HG02571 (cell line): ENCODE measurements around the gene C16orf87.
A peak's percentile ranks its signal among the peaks of the same experiment; 100 is the strongest.

Experiments
- ATAC-seq: cut with Tn5 transposase; IDR thresholded peaks from one replicate; pipeline ENCODE4 v1.9.1; 2021; ENCODE audit warnings: mild to moderate bottlenecking, moderate library complexity; ENCODE audit not compliant: unreplicated experiment

C16orf87 gene

DNA sequence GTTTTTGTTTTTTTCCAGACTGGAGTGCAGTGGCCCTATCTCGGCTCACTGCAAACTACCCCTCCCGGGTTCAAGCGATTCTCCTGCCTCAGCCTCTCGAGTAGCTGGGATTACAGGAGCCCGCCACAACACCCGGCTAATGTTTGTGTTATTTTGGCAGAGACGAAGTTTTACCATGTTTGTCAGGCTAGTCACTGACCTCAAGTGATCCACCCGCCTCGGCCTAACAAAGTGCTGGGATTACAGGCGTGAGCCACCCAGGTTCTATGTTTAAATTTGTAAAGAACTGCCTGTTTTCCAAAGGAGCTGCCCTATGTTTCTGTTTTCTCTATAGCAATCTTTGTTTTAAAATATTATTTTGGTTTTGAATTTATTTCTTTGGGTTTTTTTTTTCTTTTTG lies 13.8 kb upstream of the C16orf87 start:
- ATAC-seq: no peak

DNA sequence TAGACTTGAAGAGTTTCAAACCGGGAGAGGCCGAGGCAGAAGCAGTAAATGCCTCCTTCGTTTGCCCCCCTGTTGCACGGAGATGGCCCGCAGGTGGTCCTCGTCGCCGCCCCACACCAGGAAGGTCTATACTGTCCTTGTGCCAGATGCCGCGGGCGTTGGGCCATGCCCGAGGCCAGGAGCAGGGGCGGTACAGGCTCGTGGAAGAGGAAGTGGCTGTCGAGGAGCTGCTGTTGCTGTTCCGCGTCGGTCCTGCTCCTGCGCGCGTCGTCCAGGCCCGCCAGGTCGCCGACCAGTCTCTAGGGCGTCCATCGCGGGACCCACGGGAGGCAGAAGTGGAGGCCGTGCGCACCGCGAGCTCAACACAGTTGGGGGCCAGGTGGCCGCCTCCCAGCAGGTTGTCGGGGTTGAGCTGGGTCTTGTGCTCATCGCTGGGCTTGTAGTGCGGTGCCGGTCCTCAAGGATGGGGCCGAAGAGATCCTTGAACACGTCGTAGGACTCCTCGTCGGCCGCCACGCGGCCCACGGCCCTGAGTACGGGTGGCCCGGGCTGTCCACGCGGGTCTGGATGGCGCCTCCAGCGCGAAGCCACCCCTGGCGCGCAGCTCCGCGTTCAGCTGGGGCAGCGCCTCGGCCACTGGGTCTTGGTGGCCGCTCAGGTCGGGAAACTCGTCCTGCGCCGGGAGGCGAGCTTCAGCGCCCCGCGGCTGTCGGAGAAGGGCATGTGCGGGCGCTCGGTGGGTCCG lies 13.1 kb upstream of the C16orf87 start:
- no peak for ATAC-seq

DNA sequence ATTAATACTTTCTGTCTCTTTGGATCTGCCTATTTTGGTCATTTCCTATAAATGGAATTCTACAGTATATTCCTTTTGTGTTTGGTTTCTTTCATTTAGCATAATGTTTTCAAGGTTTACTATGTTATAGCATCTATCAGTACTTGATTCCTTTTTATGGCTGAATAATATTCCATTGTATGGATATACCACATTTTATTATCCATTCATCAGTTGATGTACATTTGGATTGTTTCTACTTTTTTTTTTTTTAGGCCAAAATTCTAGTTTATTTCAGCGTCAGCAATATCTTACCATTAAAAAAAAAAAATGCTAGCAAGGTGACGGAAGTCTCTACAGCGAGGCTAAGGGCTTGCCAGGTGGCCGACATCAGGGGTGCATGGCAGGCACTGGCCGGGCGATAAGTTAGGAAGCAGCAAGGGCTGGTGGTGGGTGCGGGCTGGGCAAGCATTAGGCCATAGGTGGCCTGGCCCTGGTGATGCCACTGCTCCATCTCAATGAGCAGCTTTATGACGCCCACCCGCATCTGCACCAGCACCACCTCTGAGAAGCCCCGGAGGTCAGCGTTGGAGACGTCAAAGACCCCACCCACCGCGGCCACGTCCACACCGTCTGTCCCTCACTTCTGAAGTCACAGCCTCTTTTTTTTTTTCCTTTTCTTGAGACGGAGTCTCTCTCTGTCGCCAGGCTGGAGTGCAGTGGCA lies 11.4 kb upstream of the C16orf87 start:
- no peak for ATAC-seq

DNA sequence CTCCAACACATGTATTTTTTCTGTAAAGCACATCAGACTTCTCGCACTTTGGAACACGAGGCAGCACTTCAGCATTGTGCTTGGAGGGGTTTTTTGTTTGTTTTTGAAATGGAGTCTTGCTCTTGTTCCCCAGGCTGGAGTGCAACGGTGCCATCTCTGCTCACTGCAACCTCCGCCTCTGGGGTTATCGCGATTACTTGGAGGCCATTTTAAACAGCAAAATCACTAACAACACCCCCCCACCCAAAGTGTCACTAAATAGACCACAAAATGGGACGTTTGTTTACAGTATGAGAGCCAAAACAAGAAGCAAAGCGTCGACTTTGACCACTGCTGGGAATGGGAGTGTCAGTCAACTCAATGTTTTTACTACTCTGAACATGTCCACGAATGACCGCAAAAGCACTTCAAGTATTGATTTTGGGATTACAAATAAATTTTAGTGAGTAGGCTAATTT lies 9.0 kb upstream of the C16orf87 start:
- ATAC-seq: no peak

DNA sequence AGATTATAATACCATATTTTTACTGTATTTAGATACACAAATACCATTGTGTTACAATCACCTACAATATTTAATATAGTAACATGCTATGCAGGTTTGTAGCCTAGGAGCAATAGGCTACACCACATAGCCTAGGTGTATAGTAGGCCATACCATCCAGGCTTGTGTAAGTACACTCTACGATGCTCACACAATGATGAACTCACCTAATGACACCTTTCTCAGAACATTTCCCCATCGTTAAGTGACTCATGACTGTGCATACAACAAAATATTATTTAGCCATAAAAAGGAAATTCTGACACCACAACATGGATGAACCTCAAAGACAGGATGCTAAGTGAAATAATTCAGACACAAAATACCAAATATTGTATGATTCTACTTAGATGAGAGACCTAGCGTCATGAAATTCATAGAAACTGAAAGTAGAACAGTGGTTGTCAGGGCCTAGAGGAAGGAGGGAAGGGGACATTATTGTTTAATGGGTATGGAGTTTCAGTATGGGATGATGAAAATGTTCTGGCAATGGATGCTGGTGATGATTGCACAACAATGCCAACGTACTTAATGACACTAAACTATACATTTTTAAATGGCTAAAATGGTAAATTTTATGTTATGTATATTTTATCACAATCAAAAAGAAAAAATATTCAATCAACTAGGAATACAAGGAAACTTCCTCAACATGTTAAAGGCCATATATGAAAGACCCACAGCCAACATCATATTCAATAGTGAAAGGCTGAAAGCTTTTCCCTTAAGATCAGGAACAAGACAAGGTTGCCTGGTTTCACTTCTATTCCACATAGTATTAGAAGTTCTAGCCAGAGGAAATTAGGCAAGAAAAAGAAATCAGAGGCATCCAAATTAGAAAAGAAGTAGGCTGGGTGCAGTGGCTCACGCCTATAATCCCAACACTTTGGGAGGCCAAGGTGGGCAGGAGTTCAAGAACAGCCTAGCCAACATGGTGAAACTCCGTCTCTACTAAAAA lies 5.9 kb upstream of the C16orf87 start:
- no peak for ATAC-seq

DNA sequence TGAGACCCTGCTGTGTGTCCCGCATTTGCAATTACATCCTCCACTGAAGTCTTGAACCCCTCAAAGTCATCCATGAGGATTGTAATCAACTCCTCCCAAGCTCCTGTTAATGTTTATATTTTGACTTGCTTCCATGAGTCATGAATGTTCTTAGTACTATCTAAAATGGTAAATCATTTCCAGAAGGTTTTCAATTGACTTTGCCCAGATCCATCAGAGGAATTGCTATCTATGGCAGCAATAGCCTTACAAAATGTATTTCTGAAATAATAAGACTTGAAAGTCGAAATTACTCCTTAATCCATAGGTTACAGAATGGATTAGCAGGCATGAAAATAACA lies 2.5 kb upstream of the C16orf87 start:
- no peak for ATAC-seq

DNA sequence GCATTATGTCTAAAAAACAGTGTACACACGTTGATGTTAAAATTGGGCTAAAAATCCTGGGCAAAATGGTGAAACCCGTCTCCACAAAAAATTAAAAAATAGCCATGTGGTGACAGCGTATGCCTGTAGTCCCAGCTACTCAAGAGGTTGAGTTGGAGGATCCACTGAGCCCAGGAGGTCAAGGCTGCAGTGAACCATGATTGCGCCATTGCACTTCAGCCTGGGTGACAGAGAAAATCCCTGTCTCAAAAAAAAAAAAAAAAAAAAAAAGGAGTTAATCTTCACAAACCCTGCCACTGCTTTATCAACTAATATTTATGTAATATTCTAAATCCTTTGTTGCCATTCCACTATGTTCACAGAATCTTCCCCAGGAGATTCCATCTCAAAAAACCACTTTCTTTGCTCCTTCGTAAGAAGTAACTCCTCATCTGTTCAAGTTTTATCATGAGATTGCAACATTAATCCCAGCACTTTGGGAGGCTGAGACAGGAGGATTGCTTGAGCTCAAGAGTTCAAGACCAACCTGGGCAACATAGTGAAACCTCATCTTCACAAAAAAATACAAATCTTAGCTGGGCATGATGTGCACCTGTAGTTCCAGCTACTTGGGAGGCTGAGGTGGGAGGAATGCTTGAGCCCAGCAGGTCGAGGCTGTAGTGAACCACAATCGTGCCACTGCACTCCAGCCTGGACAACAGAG lies 1.9 kb upstream of the C16orf87 start:
- ATAC-seq: no peak

DNA sequence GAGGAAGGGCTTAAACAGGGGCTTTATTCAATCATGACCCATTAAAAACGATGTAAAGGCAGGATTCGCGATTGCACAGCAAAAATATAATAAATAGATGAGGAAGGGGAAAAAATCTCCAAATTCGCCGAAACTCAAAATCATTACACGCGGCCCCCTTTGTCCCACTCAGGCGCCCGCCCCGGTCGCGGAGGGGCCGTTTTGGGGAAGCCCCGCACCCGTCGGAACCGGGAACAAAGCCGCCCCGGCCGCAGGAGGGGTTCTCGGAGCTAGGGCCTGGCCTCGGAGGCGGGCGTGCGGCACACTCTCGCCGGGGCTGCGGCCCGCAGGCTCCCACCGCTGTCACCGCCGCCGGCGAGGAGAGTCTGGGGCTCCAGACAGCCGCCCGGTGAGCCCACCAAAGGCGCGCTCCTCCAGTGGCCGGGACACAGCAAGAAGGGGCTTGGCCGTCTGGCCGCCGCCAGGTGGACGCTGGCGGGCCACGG lies 521 bp downstream of the C16orf87 start:
- peak; percentile 12 for ATAC-seq

DNA sequence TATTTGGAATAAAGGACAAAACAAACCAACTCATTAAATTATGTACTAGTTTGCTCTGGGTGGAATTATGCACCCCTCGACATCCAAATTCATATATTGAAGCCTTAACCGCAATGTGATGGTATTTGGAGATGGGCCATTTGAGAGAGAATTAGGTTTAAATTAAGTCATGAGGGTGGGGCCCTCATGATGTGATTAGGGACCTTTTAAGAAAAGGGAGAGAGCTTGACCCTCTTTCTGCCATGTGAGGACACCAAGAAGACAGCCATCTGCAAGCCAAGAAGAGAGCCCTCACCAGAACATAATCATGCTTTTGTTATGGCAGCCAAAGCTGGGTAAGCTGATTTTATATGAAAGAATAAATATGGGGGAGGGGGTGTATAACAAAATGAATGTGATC lies 2.0 kb downstream of the C16orf87 start:
- no peak for ATAC-seq

DNA sequence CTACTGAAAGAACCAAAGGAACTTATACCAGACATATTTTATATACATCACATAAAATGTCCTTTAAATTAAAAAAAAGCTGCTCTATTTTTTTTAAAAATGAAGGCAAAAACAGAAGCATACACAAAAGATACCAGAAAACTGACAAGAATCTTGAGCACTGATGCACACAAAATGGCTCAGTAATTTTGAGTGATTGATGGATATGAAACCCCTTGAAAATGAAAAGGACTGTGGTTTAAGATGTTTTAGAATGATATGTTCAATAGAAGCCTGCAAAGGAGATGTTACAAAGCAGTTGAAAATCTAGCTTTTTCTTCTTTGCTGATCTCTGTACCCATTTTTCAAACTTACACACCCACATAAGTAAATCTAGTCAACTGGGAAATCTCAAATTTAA lies 2.7 kb downstream of the C16orf87 start:
- ATAC-seq: no peak

DNA sequence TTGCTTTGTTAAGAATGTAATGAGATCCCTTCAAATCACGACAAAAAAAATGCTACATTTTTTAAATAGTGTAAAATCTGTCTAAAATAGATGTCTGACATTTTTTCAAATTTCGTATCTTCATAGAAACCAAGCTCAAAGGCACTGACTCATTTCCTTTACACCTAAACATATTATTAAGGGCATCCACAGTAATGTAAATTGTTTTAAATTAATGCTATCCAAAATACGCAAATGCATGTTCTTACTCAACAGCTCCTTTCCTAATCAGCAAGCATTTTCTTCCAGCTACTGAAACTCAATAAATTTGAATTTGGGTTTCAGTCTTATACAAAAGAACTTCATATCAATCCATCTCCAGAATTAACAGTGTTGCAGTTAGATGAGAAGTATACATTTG lies 4.3 kb downstream of the C16orf87 start:
- ATAC-seq: no peak

DNA sequence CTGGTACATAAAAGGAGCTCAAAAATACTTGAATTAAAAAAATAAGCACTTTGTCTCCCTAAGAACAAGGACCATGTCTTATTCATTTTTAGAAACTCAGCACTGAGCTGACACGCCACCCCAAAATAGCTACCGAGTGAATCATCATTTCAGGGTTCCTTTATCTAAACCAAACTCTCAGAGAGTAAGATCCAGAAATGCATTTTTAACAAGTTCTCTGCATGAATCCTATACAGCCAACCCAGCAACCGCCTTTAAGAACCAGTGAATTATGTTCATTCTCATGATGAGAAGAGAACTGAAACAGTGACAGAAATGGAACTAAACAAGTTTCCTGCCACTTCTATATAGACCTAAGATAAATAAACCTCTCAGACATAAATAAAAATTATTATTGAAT lies 8.7 kb downstream of the C16orf87 start:
- ATAC-seq: peak; percentile 77

DNA sequence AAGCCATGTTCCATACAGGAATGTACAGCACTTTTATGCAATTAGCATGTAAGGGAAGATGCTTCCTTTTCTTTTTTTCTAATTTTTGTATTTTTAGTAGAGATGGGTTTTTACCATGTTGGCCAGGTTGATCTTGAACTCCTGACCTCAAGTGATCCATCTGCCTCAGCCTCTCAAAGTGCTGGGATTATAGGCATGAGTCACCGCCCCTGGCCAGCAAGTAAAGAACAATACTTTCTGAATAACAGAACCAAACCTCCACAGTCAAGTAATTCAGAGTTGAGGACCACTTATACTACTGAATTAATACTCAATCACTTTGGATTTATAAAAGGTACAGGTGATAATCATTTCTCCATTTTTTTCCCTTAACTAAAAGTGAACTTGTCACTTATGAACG lies 13.0 kb downstream of the C16orf87 start:
- ATAC-seq: no peak

DNA sequence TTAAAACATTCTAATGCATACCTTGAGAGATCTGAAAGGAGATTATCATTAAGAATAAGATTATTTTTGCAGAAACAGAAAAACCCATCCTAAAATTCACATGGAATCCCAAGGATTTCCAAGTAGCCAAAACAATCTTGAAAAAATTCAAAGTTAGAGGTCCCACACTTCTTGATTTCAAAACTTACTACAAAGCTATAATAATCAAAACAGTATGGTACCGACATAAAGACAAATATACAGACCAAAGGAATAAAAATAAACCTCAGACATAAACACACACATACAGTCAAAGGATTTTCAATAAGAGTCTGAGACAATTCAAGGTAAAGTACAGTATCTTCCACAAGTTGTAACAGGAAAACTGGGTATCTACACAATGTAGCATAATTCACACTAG lies 16.2 kb downstream of the C16orf87 start:
- ATAC-seq: no peak

DNA sequence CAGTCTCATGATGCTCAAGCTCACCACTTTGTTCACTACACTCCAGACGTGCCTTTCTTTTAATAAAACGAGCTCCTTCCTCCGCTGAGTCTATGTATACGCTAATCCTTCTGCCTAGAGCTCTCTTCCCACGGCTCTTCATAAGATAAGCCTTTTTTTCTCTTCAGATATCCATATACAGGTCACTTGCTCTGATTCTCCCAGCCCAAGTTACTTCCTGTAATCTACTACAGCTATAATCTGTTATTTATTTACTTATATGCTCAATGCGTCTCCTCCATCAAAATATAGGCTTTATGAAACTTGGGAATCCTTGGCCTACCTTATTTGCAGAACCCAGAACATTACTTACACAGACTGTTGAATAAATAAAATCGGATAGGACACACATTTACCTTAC lies 17.4 kb downstream of the C16orf87 start:
- ATAC-seq: no peak

DNA sequence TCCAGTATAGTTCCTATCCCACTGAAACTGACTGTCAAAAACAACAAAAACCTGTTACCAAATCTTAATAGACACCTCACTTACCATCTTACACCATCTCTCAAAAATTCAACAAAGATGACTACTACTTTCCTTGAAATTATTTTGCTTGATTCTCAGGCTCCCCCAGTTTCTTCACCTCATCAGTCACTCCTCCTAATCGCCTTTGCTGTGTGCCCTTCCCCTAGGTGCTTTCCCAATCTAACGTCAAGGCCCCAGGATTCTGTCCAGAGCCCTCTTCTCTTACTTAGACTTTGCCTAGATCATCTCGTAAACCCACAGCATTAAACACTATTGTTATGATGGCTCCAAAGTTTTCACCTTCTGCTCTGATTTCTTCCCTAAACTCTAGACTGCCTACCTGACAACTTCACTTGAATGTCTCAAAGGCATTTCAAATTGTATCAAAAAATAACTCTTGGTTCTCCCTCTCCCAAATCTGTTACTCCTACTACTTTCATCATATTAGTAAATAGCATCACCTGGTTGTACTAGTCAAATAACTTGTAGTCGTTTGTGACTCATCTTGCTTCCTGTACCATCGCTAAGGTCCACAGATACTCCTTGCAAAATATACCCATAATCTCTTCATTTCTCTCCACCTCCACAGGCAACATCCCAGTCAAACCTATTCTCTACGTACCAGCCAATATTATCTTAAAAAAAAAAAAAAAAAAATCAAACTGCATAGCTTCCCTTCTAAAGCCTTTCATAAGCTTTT lies 18.0 kb downstream of the C16orf87 start:
- peak; percentile 49 for ATAC-seq

DNA sequence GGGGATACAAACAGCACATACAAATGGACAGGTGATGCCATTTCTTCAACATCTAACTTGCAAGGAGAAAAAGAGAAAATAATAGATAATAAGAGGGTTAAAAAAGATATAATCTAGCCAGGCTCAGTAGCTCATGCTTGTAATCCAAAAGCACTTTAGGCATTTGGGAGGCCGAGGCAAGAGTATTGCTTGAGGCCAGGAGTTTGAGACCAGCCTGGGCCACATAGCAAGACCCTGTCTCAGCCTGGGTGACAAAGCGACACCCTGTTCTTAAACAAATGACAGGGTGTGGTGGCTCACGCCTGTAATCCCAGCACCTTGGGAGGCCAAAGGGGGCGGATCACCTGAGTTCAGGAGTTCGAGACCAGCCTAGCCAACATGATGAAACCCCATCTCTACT lies 19.3 kb downstream of the C16orf87 start:
- no peak for ATAC-seq

DNA sequence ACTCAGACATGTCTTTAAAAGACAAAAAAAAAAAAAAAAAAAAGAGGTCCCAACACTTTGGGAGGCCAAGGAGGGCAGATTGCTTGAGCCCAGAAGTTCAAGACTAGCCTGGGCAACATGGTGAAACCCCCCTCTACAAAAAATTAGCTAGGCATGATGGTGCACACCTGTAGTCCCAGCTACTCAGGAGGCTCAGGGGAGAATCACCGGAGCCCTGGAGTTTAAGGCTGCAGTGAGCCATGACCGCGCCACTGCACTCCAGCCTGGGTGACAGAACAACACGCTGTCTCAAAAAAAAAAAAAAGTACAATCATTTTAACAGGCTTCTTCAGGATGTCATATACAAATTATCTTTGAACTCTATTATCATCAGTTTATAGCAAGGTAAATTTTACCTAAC lies 22.0 kb downstream of the C16orf87 start:
- ATAC-seq: no peak

DNA sequence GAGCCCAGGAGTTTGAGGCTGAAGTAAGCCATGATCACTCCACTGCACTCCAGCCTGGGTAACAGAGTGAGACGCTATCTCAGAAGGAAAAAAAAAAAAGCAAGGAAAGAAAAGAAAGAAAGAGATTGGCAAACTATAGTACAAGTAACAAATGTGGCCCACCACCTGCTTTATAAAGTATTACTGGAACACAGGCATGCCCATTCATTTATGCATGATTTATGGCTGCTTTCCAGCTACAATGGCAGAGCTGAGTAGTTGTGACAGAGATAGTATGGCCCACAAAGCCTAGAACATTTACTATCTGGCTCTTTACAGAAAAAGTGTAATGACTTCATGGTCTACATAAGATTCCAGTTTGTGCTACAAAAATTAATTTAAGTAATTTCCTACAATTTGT lies 23.6 kb downstream of the C16orf87 start:
- ATAC-seq: no peak

DNA sequence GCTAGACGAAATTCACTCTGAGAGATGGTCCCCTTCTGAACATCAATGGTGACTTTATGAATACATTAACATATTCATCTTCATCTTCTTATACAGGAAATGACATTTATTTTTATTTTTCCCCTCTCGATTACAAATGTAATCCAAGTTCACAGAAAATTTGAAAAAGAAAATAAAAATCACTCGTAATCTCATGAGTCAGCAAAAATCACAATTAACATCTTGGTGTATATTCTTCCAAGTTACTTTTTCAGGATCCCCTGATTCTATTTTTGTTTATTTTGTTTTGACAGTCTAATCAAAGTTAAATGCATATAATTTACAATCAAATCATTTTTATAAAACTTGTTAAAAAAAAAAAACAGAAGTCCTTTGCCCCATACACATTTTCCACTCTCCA lies 27.6 kb downstream of the C16orf87 start:
- ATAC-seq: no peak
